Testis (tissue), 3 donors: ENCODE measurements around the gene NFIB. TPM values are rescaled to one million over a fixed set of nuclear protein-coding genes. Genes with fewer than 3 reads are reported as not detected.

Source experiments
- DNase-seq: peaks from one replicate; pipeline ENCODE4 v3.0.0-alpha.2; 2019
- H3K27ac ChIP-seq, 2 donors: fragments of 200-600 bp; sonication (generic); one replicate each; pipeline ENCODE4 v1.5.1; 2019
- H3K27me3 ChIP-seq: fragments of 200-600 bp; sonication (generic); one replicate; pipeline ENCODE4 v1.5.1; 2019
- H3K36me3 ChIP-seq: fragments of 200-600 bp; sonication (generic); one replicate; pipeline ENCODE4 v1.5.1; 2017; ENCODE audit warnings: low read depth; ENCODE audit errors: missing control alignments
- H3K4me1 ChIP-seq: fragments of 200-600 bp; sonication (generic); one replicate; pipeline ENCODE4 v1.5.1; 2019
- H3K4me3 ChIP-seq, 2 donors: fragments of 200-600 bp; sonication (generic); one replicate each; pipeline ENCODE4 v1.5.1; 2017 to 2019
- H3K9me3 ChIP-seq: fragments of 200-600 bp; sonication (generic); one replicate; pipeline ENCODE4 v1.5.1; 2017
- POLR2A ChIP-seq: fragments of 450-650 bp; IDR thresholded peaks from one replicate; pipeline ENCODE4 v1.6.1; 2017; ENCODE audit warnings: antibody characterized with exemption, mild to moderate bottlenecking, moderate library complexity
- WGBS, 2 donors: methylation state at CpG; one replicate each; pipeline ENCODE4 v1.1.5; 2018; 5-methylcytosine and 5-hydroxymethylcytosine counted together
- intact Hi-C: fragments of 100-400 bp; cut with DNase I; formaldehyde crosslinking; loops from one replicate; pipeline ENCODE4 v1.15.1; 2023; ENCODE audit warnings: low total_unique reads
- polyA plus RNA-seq: library from polyadenylated mRNA; stranded (reverse); fragments of 350-450 nt; fragmentation: Illumina TruSeq; extraction: RNeasy Lipid Tissue Mini Kit (QIAGEN cat#74804); gene quantifications from one replicate; pipeline ENCODE4 v1.2.3, GENCODE V29; 2014; ENCODE audit warnings: low read depth, low replicate concordance; ENCODE audit not compliant: insufficient read depth
- total RNA-seq, 2 donors: library from RNA; depleted of rRNA; stranded (reverse); fragments of >200 nt; gene quantifications; one replicate each; pipeline ENCODE4 v1.2.3, GENCODE V29; 2016
- TF ChIP-seq, protein P1 (sequence below), 3 experiments: fragments of 450-650 bp in 2 of 3; fragments of 200-600 bp in 1 of 3; sonication (generic) in 1 of 3; IDR thresholded peaks; one replicate each; pipeline ENCODE4 v1.5.1; 2016 to 2019; ENCODE audit warnings: antibody characterized with exemption in 3 of 3, mild to moderate bottlenecking in 2 of 3, moderate library complexity in 1 of 3

NFIB gene
- total and polyA plus RNA-seq, 3 donors from 2014 or later = 8.4 to 34.7 (median 23.1) TPM

DNA sequence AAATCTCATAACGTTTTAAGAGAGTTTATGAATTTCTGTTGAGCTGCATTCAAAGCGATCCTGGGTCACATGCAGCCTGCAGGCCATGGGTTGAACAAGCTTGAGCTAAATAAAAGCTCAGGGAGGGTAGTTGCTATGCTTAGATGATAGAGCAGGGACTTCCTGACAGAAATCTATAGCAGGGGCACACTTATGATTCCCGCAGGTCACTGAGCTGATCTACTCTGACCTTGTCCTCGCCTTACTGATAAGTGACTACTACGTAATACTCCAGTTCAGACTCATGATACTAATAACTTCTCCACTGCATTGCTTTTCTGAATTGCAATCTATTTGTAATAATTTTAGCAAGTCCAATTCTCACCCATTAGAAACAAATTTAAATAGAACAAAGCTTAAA, 90.9 kb downstream of the NFIB start:
- H3K36me3 ChIP-seq = no peaks in the 10 kb centered on the region
- no peak overlapping the region for H3K27ac ChIP-seq
- H3K4me1 ChIP-seq = peaks cover 6% of the 10 kb centered on the region
- TF ChIP-seq, protein P1, sequence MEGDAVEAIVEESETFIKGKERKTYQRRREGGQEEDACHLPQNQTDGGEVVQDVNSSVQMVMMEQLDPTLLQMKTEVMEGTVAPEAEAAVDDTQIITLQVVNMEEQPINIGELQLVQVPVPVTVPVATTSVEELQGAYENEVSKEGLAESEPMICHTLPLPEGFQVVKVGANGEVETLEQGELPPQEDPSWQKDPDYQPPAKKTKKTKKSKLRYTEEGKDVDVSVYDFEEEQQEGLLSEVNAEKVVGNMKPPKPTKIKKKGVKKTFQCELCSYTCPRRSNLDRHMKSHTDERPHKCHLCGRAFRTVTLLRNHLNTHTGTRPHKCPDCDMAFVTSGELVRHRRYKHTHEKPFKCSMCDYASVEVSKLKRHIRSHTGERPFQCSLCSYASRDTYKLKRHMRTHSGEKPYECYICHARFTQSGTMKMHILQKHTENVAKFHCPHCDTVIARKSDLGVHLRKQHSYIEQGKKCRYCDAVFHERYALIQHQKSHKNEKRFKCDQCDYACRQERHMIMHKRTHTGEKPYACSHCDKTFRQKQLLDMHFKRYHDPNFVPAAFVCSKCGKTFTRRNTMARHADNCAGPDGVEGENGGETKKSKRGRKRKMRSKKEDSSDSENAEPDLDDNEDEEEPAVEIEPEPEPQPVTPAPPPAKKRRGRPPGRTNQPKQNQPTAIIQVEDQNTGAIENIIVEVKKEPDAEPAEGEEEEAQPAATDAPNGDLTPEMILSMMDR (IDR thresholded peaks at IDR 0.05) = no peak
- TF ChIP-seq POLR2A = no peak
- intact Hi-C loops = no loop called here
- 82 to 87% methylated on average over 5 of the region's 5 CpGs for WGBS, 2 donors
- H3K4me3 ChIP-seq = no peak overlapping the region
- H3K27me3 ChIP-seq = no peaks in the 10 kb centered on the region
- H3K9me3 ChIP-seq = no peaks in the 10 kb centered on the region
- DNase-seq = no peak

DNA sequence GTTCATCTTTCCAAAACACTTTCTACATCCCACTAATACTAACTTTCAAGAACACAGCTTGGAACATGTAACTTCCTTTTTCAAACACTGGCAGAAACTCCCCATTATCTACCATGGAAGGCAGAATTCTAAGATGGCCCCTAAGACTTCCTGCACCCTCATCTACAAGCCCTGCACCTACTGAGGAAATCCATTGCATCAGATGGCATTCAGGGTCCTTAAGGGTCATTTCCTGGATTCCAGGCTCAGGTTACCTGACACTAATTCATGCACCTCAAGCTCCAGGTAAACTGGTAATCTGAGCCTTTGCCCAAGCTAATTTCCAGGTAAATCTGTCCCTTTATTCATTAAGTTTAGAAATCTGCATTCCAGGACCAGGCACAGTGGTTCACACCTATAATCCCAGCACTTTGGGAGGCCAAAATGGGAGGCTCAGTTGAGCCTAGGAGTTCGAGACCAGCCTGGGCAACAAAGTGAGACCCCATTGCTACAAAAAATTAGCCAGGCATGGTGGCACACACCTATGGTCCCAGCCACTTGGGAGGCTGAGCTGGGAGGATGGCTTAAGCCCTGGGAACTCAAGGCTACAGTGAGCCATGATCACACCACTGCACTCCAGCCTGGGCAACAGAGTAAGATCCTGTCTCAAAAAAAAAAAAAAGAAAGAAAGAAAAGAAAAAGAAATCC, 91.6 kb downstream of the NFIB start:
- 89 to 100% methylated on average over 1 of the region's 1 CpG for WGBS, 2 donors
- no peaks in the 10 kb centered on the region for H3K9me3 ChIP-seq
- H3K27ac ChIP-seq = no peak overlapping the region
- intact Hi-C loops = no loop called here
- no peaks in the 10 kb centered on the region for H3K27me3 ChIP-seq
- no peaks in the 10 kb centered on the region for H3K36me3 ChIP-seq
- TF ChIP-seq, protein P1 (IDR thresholded peaks at IDR 0.05) = no peak
- TF ChIP-seq POLR2A = no peak
- peaks cover 6% of the 10 kb centered on the region for H3K4me1 ChIP-seq
- H3K4me3 ChIP-seq = no peak overlapping the region
- DNase-seq = no peak

DNA sequence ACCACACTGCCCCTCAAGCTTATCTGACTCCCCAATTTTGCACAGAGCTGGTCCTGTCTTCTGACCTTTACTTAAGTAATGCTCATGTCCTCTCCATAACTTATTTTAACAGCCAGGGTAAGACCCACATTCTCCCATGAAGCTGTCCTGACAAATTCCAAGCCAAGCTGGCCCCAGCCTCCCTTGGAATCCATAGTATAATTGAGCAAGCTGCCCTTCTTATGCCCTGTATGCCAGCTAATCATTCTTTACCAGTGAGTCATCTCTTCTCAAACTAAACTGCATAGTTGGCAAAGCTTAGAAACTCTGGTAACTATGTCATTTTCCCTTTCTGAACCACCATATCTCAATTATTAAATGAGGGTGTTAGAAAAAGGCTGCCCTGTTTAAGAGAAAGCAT, 92.4 kb downstream of the NFIB start:
- H3K27ac ChIP-seq = no peak overlapping the region
- peaks cover 6% of the 10 kb centered on the region for H3K4me1 ChIP-seq
- intact Hi-C loops = no loop called here
- H3K27me3 ChIP-seq = no peaks in the 10 kb centered on the region
- H3K36me3 ChIP-seq = no peaks in the 10 kb centered on the region
- no peaks in the 10 kb centered on the region for H3K9me3 ChIP-seq
- no peak for TF ChIP-seq POLR2A
- TF ChIP-seq, protein P1 (IDR thresholded peaks at IDR 0.05) = no peak
- no peak for DNase-seq
- no peak overlapping the region for H3K4me3 ChIP-seq

DNA sequence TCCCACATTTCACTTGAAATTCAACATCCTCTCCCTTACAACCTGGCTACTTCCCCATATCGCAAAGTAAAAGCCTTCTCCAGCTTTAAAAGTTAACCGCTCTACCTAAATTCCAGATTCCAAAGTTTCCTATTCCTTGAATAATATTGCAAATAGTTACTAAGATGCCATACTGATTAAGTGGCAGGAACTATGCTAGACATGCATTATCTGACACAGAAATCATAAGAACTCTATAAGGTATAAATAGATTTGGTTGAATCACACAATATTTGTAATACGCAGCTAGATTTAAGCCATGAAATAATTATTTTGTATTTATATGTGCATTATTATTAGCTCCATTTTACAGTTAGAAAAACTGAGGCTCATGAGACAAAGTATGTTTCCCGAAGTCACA, 92.8 kb downstream of the NFIB start:
- DNase-seq = no peak
- H3K4me3 ChIP-seq = no peak overlapping the region
- no peaks in the 10 kb centered on the region for H3K27me3 ChIP-seq
- 88 to 93% methylated on average over 4 of the region's 4 CpGs for WGBS, 2 donors
- intact Hi-C loops = no loop called here
- H3K9me3 ChIP-seq = no peaks in the 10 kb centered on the region
- H3K4me1 ChIP-seq = peaks cover 6% of the 10 kb centered on the region
- H3K27ac ChIP-seq = no peak overlapping the region
- TF ChIP-seq, protein P1 (IDR thresholded peaks at IDR 0.05) = no peak
- TF ChIP-seq POLR2A = no peak
- no peaks in the 10 kb centered on the region for H3K36me3 ChIP-seq

DNA sequence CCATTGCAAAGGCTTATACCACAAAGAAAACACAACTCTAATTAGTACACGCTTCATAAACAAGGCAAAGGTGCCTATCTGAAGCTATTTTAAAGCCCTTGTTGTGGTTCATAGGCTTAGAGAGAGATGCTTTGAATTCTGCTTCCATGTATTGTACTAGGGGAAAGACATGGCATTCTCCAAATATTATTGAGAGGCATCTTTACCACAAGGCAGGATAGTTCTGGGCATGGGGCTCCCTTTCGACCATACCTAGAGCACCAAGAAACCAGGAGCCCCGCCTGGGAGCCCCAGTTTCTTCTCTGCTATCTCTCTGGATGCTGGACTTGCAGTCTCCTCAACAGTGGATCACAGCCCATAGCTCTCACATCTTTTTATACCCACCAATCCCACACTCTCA, 93.7 kb downstream of the NFIB start:
- Histone ChIP-seq H3K4me1 (peaks cover 6% of the 10 kb centered on the region), H3K9me3 (no peaks in the 10 kb centered on the region), H3K36me3 (no peaks in the 10 kb centered on the region), H3K4me3 (no peak overlapping the region), H3K27ac (no peak overlapping the region), H3K27me3 (no peaks in the 10 kb centered on the region)
- 90 to 96% methylated on average over 3 of the region's 3 CpGs for WGBS, 2 donors
- intact Hi-C loops = no loop called here
- TF ChIP-seq, protein P1 (IDR thresholded peaks at IDR 0.05) = no peak
- no peak for TF ChIP-seq POLR2A
- DNase-seq = no peak
